SK-N-SH (cell line): ENCODE measurements around the gene SLC19A3. TPM values are rescaled to one million over a fixed set of nuclear protein-coding genes. Genes with fewer than 3 reads are reported as not detected.

Experiments used
- CTCF ChIA-PET: fragments of 300-600, 350-600 bp; formaldehyde crosslinking; extraction: SDS; loops from one replicate; lab custom pipeline; 2021; lab: Yijun Ruan, JAX
- POLR2A ChIA-PET: fragments of 350-600 bp; sonication (Branson Sonifier 250); formaldehyde crosslinking; extraction: SDS; loops from one replicate; lab custom pipeline; 2020; ENCODE audit warnings: antibody characterized with exemption, inconsistent platforms; lab: Yijun Ruan, JAX
- DNase-seq: peaks from one replicate; pipeline ENCODE4 v3.0.0; 2012
- H2AFZ ChIP-seq: fragments of 200-600 bp; sonication (generic); 2 replicates; pipeline ENCODE4 v1.8.1; 2016; ENCODE audit warnings: antibody characterized with exemption, mild to moderate bottlenecking, low read depth
- H3F3A ChIP-seq: fragments of 200-600 bp; sonication (generic); replicated peaks from 2 replicates; pipeline ENCODE3; 2016; ENCODE audit warnings: antibody characterized with exemption, mild to moderate bottlenecking; ENCODE audit not compliant: insufficient read depth
- H3K27ac ChIP-seq, 2 experiments: fragments of 200-500 bp in 1 of 2; fragments of 200-600 bp in 1 of 2; sonication (Bioruptor generic) in 1 of 2; sonication (generic), shearing (Covaris generic) in 1 of 2; 2 replicates each; pipeline versions ENCODE4 v1.5.1 to v1.6.1; 2014 to 2016; ENCODE audit warnings: low read depth in 2 of 2, inconsistent platforms in 1 of 2, low read length in 1 of 2, mild to moderate bottlenecking in 1 of 2, mixed read lengths in 1 of 2
- H3K27me3 ChIP-seq: fragments of 200-600 bp; sonication (generic), shearing (Covaris generic); 2 replicates; pipeline ENCODE4 v1.6.1; 2016; ENCODE audit warnings: mixed run types; ENCODE audit not compliant: insufficient read depth
- H3K36me3 ChIP-seq, 2 experiments: fragments of 200-500 bp in 1 of 2; fragments of 200-600 bp in 1 of 2; sonication (Bioruptor generic) in 1 of 2; sonication (generic) in 1 of 2; replicated peaks in 1 of 2; 2 replicates each; pipeline versions ENCODE3 to v1.5.1; 2014 to 2016; ENCODE audit warnings: low read length in 1 of 2, mild to moderate bottlenecking in 1 of 2; ENCODE audit not compliant: insufficient read depth in 2 of 2, control insufficient read depth in 1 of 2
- H3K4me1 ChIP-seq, 2 experiments: fragments of 200-500 bp in 1 of 2; fragments of 200-600 bp in 1 of 2; sonication (Bioruptor generic) in 1 of 2; sonication (generic), shearing (Covaris generic) in 1 of 2; 2 replicates each; pipeline versions ENCODE4 v1.5.1 to v1.6.1; 2014 to 2016; ENCODE audit warnings: low read depth in 1 of 2, low read length in 1 of 2, mixed run types in 1 of 2; ENCODE audit not compliant: insufficient read depth in 2 of 2, control insufficient read depth in 1 of 2
- H3K4me2 ChIP-seq: fragments of 200-600 bp; sonication (generic), shearing (Covaris generic); 2 replicates; pipeline ENCODE4 v1.6.1; 2017; ENCODE audit warnings: mixed run types
- H3K4me3 ChIP-seq, 2 experiments: fragments of 200-500 bp in 1 of 2; fragments of 200-600 bp in 1 of 2; sonication (Bioruptor generic) in 1 of 2; sonication (generic), shearing (Covaris generic) in 1 of 2; 2 replicates each; pipeline versions ENCODE4 v1.5.1 to v1.8.1; 2014 to 2016; ENCODE audit warnings: low read depth in 2 of 2, inconsistent platforms in 1 of 2, low read length in 1 of 2, mild to moderate bottlenecking in 1 of 2, mixed read lengths in 1 of 2, moderate library complexity in 1 of 2
- H3K79me2 ChIP-seq: fragments of 200-600 bp; sonication (generic); 2 replicates; pipeline ENCODE4 v1.8.1; 2017; ENCODE audit warnings: mild to moderate bottlenecking; ENCODE audit not compliant: insufficient read depth
- H3K9ac ChIP-seq: fragments of 200-600 bp; sonication (generic); 2 replicates; pipeline ENCODE4 v1.6.1; 2017; ENCODE audit warnings: mixed run types
- H3K9me2 ChIP-seq: fragments of 200-600 bp; sonication (generic); 2 replicates; pipeline ENCODE4 v1.6.1; 2017; ENCODE audit warnings: mixed run types
- H3K9me3 ChIP-seq: fragments of 200-600 bp; sonication (generic); 2 replicates; pipeline ENCODE4 v1.6.1; 2017; ENCODE audit warnings: mixed run types, mild to moderate bottlenecking, moderate library complexity
- H4K20me1 ChIP-seq: fragments of 200-600 bp; sonication (generic); 2 replicates; pipeline ENCODE4 v1.6.1; 2017; ENCODE audit warnings: mild to moderate bottlenecking, mixed run types; ENCODE audit not compliant: insufficient read depth
- CHD2 ChIP-seq: fragments of 150-350 bp; IDR thresholded peaks from 2 replicates; pipeline ENCODE4 v1.6.1; 2018; ENCODE audit warnings: low read length; ENCODE audit not compliant: partially characterized antibody
- TAF1 ChIP-seq: IDR thresholded peaks from 2 replicates; pipeline ENCODE4 v1.6.1; 2012; ENCODE audit warnings: low read depth, mild to moderate bottlenecking, low read length, moderate library complexity, borderline replicate concordance
- WGBS: methylation state at CpG from one replicate; pipeline ENCODE4 v1.1.6; 2017; ENCODE audit warnings: low lambda C conversion rate; 5-methylcytosine and 5-hydroxymethylcytosine counted together
- polyA plus RNA-seq, 3 experiments: library from polyadenylated mRNA; depleted of rRNA; stranded (reverse); fragments of >200 nt; gene quantifications; 2 replicates each; pipeline ENCODE4 v1.2.3, GENCODE V29; 2012
- small RNA-seq, 7 experiments: library from RNA; depleted of rRNA; stranded (forward); fragments of <200 nt; gene quantifications; one replicate each; pipeline ENCODE3, GENCODE V24; 2012
- TF ChIP-seq, protein P1 (sequence below): fragments of 150-350 bp; IDR thresholded peaks from 2 replicates; pipeline ENCODE4 v1.6.1; 2016; ENCODE audit warnings: mild to moderate bottlenecking, low read depth, low read length
- TF ChIP-seq, protein P2 (sequence below): IDR thresholded peaks from 2 replicates; pipeline ENCODE4; 2012
- TF ChIP-seq, protein P3 (sequence below): IDR thresholded peaks from 2 replicates; pipeline ENCODE4 v1.6.1; 2012; ENCODE audit warnings: mild to moderate bottlenecking, low read depth, low read length, moderate library complexity

Gene SLC19A3
- polyA plus RNA-seq, 1 of the 3 experiments (the other 2 are of a cell fraction): 0.02 TPM

DNA sequence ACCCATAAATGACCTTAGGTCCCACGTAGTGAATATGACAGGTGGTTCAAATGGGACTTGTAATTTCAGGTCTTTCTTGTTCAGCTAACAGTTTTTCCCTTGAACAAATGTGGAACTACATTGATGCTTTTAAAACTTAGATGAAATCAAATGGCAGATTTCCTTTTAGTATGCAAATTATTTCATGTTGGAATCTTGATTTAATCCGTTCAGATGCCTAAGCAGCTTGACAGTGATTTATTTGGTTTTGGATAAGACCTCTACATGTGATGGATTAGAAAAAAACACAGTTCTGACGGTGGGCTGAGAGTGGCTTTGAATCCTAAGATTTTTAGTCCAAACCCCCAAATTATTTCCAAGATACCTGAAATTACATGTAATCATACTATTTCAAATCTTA lies 83.6 kb downstream of the SLC19A3 start:
- no peaks in the 10 kb centered on the region for H3K27me3 ChIP-seq
- no peaks in the 10 kb centered on the region for H3K79me2 ChIP-seq
- no peak overlapping the region for H3K4me2 ChIP-seq
- no peak overlapping the region for H3K4me3 ChIP-seq
- H3K9ac ChIP-seq: no peak overlapping the region
- H3K36me3 ChIP-seq: no peaks in the 10 kb centered on the region
- H2AFZ ChIP-seq: no peak overlapping the region
- peaks cover 0 to 5% of the 10 kb centered on the region in 2 experiments; a peak in 1 of 4 replicates for H3K4me1 ChIP-seq
- no peak for DNase-seq
- no peak overlapping the region for H3K27ac ChIP-seq
- POLR2A ChIA-PET: no interaction called here
- no peaks in the 10 kb centered on the region for H4K20me1 ChIP-seq
- CTCF ChIA-PET: interaction anchor here (0.9 kb wide), 1 partner anchor 132 kb away, joined by 3 read pairs; no protein-coding TSS in a partner anchor
- 64% methylated on average over 3 of the region's 3 CpGs for WGBS
- no peaks in the 10 kb centered on the region for H3F3A ChIP-seq
- no peaks in the 10 kb centered on the region for H3K9me2 ChIP-seq
- TF ChIP-seq, protein P1, sequence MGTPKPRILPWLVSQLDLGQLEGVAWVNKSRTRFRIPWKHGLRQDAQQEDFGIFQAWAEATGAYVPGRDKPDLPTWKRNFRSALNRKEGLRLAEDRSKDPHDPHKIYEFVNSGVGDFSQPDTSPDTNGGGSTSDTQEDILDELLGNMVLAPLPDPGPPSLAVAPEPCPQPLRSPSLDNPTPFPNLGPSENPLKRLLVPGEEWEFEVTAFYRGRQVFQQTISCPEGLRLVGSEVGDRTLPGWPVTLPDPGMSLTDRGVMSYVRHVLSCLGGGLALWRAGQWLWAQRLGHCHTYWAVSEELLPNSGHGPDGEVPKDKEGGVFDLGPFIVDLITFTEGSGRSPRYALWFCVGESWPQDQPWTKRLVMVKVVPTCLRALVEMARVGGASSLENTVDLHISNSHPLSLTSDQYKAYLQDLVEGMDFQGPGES: no peak
- TF ChIP-seq CHD2: no peak
- TF ChIP-seq, protein P2, sequence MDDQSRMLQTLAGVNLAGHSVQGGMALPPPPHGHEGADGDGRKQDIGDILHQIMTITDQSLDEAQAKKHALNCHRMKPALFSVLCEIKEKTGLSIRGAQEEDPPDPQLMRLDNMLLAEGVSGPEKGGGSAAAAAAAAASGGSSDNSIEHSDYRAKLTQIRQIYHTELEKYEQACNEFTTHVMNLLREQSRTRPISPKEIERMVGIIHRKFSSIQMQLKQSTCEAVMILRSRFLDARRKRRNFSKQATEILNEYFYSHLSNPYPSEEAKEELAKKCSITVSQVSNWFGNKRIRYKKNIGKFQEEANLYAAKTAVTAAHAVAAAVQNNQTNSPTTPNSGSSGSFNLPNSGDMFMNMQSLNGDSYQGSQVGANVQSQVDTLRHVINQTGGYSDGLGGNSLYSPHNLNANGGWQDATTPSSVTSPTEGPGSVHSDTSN: no peak
- TF ChIP-seq TAF1: no peak
- TF ChIP-seq, protein P3, sequence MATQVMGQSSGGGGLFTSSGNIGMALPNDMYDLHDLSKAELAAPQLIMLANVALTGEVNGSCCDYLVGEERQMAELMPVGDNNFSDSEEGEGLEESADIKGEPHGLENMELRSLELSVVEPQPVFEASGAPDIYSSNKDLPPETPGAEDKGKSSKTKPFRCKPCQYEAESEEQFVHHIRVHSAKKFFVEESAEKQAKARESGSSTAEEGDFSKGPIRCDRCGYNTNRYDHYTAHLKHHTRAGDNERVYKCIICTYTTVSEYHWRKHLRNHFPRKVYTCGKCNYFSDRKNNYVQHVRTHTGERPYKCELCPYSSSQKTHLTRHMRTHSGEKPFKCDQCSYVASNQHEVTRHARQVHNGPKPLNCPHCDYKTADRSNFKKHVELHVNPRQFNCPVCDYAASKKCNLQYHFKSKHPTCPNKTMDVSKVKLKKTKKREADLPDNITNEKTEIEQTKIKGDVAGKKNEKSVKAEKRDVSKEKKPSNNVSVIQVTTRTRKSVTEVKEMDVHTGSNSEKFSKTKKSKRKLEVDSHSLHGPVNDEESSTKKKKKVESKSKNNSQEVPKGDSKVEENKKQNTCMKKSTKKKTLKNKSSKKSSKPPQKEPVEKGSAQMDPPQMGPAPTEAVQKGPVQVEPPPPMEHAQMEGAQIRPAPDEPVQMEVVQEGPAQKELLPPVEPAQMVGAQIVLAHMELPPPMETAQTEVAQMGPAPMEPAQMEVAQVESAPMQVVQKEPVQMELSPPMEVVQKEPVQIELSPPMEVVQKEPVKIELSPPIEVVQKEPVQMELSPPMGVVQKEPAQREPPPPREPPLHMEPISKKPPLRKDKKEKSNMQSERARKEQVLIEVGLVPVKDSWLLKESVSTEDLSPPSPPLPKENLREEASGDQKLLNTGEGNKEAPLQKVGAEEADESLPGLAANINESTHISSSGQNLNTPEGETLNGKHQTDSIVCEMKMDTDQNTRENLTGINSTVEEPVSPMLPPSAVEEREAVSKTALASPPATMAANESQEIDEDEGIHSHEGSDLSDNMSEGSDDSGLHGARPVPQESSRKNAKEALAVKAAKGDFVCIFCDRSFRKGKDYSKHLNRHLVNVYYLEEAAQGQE: no peak
- H3K9me3 ChIP-seq: no peaks in the 10 kb centered on the region

Small RNA genes within 50 kb of the gene (small RNA-seq; reads per million reads assigned to genes)
- gene RNA5SP121: 0 to 1.4 (median 0) reads per million in 7 experiments

Other genes with a start within 250 kb of the SLC19A3 start
- gene AGFG1, start 245.9 kb downstream of the SLC19A3 start, polyA plus RNA-seq (2012; rRNA removed): 42.3 and 62.7 TPM in 2 replicates
- not detected in 2 replicates for gene SCYGR2, start 119.1 kb downstream of the SLC19A3 start, polyA plus RNA-seq (2012; rRNA removed)
- gene SCYGR3, start 103.2 kb downstream of the SLC19A3 start, polyA plus RNA-seq (2012; rRNA removed): not detected in 2 replicates
- not detected in 2 replicates for gene SCYGR4, start 100.5 kb downstream of the SLC19A3 start, polyA plus RNA-seq (2012; rRNA removed)
- not detected in 2 replicates for gene SCYGR5, start 51.2 kb downstream of the SLC19A3 start, polyA plus RNA-seq (2012; rRNA removed)
- not detected in 2 replicates for gene SCYGR6, start 6.7 kb upstream of the SLC19A3 start, polyA plus RNA-seq (2012; rRNA removed)
- gene SCYGR7, start 10.3 kb upstream of the SLC19A3 start, polyA plus RNA-seq (2012; rRNA removed): not detected in 2 replicates
- gene SCYGR8, start 27.9 kb upstream of the SLC19A3 start, polyA plus RNA-seq (2012; rRNA removed): not detected in 2 replicates
- 0.12 TPM in 1 of 2 replicates, not detected in the other for gene CCL20, start 95.8 kb upstream of the SLC19A3 start, polyA plus RNA-seq (2012; rRNA removed)
- gene DAW1, start 153.6 kb upstream of the SLC19A3 start, polyA plus RNA-seq (2012; rRNA removed): 1.2 and 2.4 TPM in 2 replicates